ENCODE measurements around the gene AFF3.

The AFF3 gene

DNA sequence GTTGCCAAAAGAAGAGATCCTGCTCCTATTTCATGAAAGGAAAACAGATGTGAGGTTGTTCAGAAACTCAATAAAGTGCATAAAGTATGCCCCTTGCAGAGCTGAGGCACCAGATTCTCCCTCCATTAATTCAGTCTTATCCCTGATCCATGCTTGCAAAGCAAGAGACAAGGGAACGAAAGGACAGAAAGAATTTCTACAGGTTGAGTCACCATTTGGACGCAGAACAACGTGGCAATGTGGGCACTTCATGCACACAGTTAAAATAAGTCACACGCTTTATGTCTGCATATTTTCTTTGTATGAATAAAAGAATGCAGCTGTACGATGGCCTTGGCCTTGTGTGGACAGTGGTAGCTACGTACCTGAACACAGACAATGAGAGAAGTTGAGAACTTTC, 330.8 kb downstream of the AFF3 start:
- no peak for DNase-seq

DNA sequence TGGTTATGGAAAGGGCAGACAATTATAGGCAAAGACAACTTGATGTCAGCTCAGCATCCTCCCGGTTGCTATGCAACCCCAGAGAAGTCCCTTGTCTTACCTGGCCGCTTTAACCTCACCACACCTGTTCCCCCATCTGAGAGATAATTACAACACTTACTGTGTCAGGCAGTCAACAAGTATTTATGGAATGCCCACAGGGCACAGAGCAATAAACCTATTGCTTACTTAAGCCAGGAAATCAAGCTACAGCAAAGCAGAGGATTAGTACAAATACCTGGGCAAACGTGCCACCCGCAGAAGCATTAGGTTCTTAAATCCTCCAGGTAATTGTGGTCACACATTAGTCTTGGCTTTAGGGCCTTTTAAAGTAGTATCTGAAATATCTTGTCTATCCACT, 332.2 kb downstream of the AFF3 start:
- DNase-seq, result no peak

- DNase-seq, result no peak
Measured at GRCh38 chr2:99809259-99809900, 333.0 kb downstream of the AFF3 start.

DNA sequence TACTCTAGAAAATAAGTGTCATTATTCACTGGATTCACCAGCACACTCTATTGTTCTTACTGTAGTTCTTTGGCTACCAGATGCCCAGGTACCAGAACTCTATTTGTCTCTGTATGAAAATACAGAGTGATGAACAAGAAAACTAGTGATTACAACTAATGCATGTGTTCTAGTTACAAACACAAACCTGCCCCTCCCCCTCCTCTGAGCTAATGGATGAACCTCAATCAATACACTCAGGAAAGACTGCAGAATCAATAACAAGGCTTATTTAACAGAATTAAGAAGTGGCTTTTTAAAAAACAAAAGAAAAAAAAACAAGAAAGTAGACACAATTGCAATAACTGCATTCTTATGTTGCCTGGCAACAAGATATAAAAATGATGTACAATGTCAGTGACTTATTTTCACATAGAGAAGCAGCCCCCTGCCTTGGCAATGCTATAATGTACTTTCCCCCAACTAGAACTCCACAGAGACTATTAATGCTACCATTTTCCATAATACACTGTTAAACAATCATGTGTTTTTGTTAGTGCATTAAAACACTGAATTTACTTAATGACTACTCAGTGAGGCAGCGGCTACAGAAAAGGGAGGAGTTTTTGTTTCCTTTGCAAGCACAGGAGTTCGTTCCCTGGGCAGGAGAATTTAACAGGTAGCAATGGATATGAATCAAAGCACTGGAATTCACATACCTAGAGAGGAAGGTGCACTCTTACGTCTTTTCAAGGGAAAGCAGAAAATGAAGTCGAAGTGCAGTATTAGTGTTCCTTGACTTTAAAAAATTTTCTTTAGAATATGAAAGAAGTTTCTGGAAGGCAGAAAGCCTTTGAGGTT, 333.8 kb downstream of the AFF3 start:
- no peak for DNase-seq

DNA sequence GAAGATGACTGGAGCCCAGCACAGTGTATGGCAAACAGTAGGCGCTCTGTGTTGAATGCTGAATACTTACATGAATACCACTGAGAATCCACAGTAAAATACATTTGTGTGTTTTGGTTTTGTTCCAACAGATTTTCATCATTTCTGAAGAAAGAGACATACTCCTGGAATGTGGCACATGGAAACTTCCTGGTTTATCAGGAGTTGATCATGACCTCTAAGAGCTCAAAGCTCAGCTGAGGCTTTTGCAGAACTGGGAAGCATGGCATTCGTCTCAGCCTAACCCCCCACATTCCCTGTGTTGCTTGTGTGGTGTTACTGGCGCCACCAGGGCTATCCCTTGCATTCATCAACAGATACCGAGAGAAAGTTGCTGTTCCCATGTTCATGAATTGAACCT, 335.6 kb downstream of the AFF3 start:
- no peak for DNase-seq

- DNase-seq, result no peak
Measured at GRCh38 chr2:99805930-99806476, 336.4 kb downstream of the AFF3 start.

DNA sequence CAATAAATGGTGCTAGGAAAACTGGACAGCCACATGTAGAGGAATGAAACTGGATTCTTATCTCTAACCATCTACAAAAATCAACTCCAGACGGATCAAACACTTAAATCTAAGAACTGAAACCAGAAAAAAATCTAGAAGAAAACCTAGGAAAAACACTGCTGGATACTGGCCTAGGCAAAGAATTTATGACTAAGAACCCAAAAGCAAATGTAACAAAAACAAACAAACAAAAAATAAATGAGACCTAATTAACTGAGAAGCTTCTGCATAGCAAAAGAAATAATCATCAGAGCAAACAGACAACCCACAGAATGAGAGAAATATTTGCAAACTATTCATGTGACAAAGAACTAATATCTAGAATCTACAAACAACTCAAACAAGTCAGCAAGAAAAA, 338.5 kb downstream of the AFF3 start:
- no peak for DNase-seq

- no peak for DNase-seq
Measured at GRCh38 chr2:99802734-99803133, 339.7 kb downstream of the AFF3 start.

DNA sequence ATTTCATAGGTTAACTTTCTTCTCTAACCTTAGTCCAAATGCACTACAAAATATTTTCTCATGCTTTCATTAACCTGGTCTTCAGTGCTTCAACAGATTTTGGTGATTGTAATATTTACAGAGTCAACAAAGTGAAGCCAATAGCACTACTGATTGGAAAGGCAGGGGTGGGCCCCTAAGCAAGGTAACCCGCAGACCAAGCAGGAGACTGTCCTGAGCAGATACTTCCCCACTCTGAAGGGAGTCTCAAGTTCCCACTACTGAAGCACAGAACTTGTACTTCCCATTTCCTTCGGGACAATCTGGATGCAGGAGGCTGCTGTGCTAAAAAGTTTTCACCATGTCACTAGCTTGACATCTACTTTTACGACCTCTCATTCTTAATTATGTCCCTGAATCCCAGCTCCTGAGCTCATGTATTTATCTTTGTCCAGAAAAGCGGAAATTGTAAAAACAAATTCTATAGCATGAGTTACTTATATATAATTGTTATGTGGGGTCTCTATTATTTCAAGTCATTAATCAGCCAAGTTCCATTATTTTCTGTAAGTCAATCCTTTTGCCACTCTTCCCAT, 341.0 kb downstream of the AFF3 start:
- DNase-seq, result no peak

GRCh38 chr2:99797475-99797874, 344.9 kb downstream of the AFF3 start:
- no peak for DNase-seq

- DNase-seq, result no peak
Measured at GRCh38 chr2:99794414-99794813, 348.0 kb downstream of the AFF3 start.

DNA sequence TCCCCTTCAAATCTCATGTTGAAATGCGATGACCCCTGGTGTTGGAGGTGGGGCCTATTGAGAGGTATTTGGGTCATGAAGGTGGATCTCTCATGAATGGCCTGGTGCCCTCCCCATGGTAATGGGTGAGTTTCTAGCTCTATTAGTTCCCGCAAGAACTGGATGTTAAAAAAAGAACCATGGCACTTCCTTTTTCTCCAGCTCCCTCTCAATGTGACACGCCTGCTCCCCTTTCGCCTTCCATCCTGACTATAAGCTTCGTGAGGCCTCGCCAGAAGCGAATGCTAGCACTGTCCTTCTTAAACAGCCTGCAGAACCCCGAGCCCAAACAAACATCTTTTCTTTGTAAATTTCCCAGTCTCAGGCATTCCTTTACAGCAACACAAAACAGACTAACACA, 349.4 kb downstream of the AFF3 start:
- DNase-seq, result no peak

DNA sequence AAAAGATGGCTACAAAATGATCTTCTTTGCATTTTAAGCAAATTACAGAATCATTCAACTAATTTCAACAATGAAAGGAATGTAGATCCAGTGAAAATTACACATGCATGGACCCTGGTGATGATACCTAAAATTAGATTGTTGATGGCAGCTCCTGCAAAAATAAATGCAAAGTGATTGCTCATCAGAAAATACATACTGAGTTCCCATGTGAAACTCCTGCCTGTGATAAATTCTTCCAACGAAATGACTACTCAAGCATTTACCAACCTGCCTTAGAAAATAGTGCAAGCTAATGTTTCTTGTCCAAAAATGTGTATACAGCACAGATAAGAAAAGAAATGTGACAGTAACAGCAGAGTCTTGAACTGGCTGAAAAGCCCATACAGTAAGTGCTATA, 352.5 kb downstream of the AFF3 start:
- DNase-seq, result no peak

DNA sequence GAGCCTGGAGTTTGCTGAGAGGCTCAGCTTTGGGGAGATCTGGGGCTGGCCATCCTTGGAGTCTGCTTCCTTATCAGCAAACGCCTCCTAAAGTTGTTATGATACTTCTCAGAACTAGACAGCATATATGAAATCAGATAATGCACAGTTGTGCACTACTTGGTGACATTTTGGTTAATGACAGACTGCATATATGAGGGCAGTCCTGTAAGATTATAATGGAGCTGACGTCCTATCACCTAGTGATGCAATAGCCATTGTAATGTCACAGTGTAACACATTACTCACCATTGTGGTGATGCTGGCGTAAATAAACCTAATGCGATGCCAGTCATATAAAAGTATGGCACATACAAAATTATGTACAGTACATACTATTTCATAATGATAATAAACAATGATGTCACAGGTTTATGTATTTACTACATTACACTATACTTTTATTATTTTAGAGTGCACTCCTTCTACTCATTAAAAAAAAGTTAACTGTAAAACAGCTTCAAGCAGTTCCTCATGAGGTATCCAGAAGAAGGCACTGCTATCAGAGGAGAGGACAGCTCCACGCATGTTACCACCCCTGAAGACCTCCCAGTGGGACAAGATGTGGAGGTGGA, 354.5 kb downstream of the AFF3 start:
- no peak for DNase-seq

GRCh38 chr2:99786636-99787390, 355.6 kb downstream of the AFF3 start:
- no peak for DNase-seq

GRCh38 chr2:99784946-99785345, 357.4 kb downstream of the AFF3 start:
- no peak for DNase-seq

DNA sequence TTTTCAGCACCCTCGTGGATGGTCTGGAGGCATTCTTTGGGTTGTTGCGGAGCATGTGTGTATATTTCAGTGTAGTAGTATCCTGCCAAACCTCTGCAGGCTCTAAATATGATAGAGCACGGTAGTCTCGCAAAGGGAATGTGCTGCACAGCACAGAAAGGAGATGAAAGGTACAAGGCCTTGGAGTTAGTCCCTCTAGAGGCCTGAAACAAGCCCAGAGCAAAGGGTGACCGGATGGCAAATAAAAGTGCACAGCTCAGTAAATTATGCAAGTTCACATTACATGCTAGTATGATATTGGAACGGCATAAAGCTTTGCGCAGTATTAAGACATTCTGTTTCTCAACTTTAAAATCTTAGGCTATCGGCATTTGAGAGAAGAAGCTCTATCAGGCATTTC, 358.1 kb downstream of the AFF3 start:
- no peak for DNase-seq

- DNase-seq, result no peak
Measured at GRCh38 chr2:99780276-99780675, 362.1 kb downstream of the AFF3 start.

GRCh38 chr2:99779276-99779675, 363.1 kb downstream of the AFF3 start:
- DNase-seq, result no peak

DNA sequence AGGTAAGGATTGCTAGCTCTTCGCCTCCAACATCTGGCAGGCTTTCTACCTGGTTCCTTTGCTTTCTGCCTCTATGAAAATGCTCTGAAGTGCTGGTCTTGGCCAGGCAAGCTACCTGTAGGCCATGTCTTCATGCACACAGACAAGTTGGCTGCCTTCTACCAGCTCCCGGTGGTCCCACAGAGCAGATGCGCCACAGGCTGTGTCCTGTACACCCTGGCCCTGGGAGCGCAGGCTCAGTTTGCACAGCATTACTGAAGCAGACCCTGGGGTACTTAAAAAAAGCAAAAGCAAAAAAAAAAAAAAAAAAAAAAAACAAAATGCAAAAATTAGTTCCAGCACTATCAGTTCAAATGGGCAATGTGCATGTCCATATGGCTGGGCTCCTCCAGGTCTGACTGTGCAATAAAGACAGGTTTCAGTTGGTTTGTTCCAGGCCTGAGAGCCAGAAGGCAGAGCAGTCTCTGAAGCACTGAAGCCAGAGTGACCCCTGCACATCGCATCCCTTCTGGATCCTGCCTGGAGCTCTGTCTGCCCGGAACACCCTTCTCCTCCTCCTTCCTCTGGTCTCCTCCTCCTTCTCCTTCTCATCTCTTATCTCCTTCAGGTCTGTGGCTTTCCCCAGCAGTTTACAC, 364.6 kb downstream of the AFF3 start:
- DNase-seq, result no peak

GRCh38 chr2:99776906-99777646, 365.3 kb downstream of the AFF3 start:
- DNase-seq, result no peak
